HG02759 (cell line): ENCODE results near the gene CHIC1.
A peak's percentile ranks its signal among the peaks of the same experiment; 100 is the strongest.
"Not testable (repeated sequence)": the region's sequence is repeated elsewhere in the genome, so short reads cannot be mapped to it uniquely, and the experiment has no call there.

Experiments used
- ATAC-seq: cut with Tn5 transposase; IDR thresholded peaks from one replicate; pipeline ENCODE4 v1.9.1; 2021; ENCODE audit warnings: mild to moderate bottlenecking, moderate library complexity; ENCODE audit not compliant: unreplicated experiment

The CHIC1 gene

GRCh38 chrX:73562984-73563737 lies at the start of gene CHIC1:
Gene CHIC1, plus strand, starts transcription at chrX:73563197. Its CDS starts 88 bp downstream, at chrX:73563285.
- peak; percentile 73 for ATAC-seq

GRCh38 chrX:73522823-73523222 lies 40.2 kb upstream of the CHIC1 start:
- ATAC-seq: not testable (repeated sequence)

- ATAC-seq: no peak
Observed at GRCh38 chrX:73524906-73525305, 38.1 kb upstream of the CHIC1 start.

- ATAC-seq: no peak
Observed at GRCh38 chrX:73525928-73526690, 36.9 kb upstream of the CHIC1 start.

GRCh38 chrX:73531655-73532054 lies 31.3 kb upstream of the CHIC1 start:
- ATAC-seq: not testable (repeated sequence)

- no peak for ATAC-seq
Observed at GRCh38 chrX:73556159-73556558, 6.8 kb upstream of the CHIC1 start.

GRCh38 chrX:73561801-73562200 lies 1.2 kb upstream of the CHIC1 start:
- ATAC-seq: no peak

GRCh38 chrX:73562458-73562857 lies 539 bp upstream of the CHIC1 start:
- peak; percentile 11 for ATAC-seq

GRCh38 chrX:73563738-73564068 lies 706 bp downstream of the CHIC1 start:
- ATAC-seq: peak; percentile 36

- no peak for ATAC-seq
Observed at GRCh38 chrX:73577361-73577760, 14.4 kb downstream of the CHIC1 start.

GRCh38 chrX:73581002-73581628 lies 18.1 kb downstream of the CHIC1 start:
- ATAC-seq: no peak

GRCh38 chrX:73597758-73598157 lies 34.8 kb downstream of the CHIC1 start:
- not testable (repeated sequence) for ATAC-seq

- no peak for ATAC-seq
Observed at GRCh38 chrX:73615022-73615421, 52.0 kb downstream of the CHIC1 start.

- not testable (repeated sequence) for ATAC-seq
Observed at GRCh38 chrX:73641669-73642068, 78.7 kb downstream of the CHIC1 start.

- ATAC-seq: peak; percentile 40
Observed at GRCh38 chrX:73647212-73647611, 84.2 kb downstream of the CHIC1 start.

- peak; percentile 57 for ATAC-seq
Observed at GRCh38 chrX:73647632-73648322, 84.8 kb downstream of the CHIC1 start.

- not testable (repeated sequence) for ATAC-seq
Observed at GRCh38 chrX:73661322-73661721, 98.3 kb downstream of the CHIC1 start.

GRCh38 chrX:73668779-73669178 lies 105.8 kb downstream of the CHIC1 start:
- no peak for ATAC-seq

- no peak for ATAC-seq
Observed at GRCh38 chrX:73681408-73681807, 118.4 kb downstream of the CHIC1 start.

- no peak for ATAC-seq
Observed at GRCh38 chrX:73683236-73683859, 120.4 kb downstream of the CHIC1 start.

- not testable (repeated sequence) for ATAC-seq
Observed at GRCh38 chrX:73707014-73707413, 144.0 kb downstream of the CHIC1 start.
